IPS-20b (cell line): ENCODE data around the gene DNAH17.

ENCODE experiments used
- H3K27ac ChIP-seq: one replicate; pipeline ENCODE4 v1.5.1; 2013; ENCODE audit warnings: low read length
- H3K27me3 ChIP-seq: 2 replicates; pipeline ENCODE4 v1.6.1; 2013; ENCODE audit warnings: mild to moderate bottlenecking, low read length, inconsistent platforms; ENCODE audit not compliant: insufficient read depth
- H3K36me3 ChIP-seq: 2 replicates; pipeline ENCODE4 v1.6.1; 2013; ENCODE audit warnings: low read depth, mild to moderate bottlenecking, inconsistent platforms, low read length, moderate library complexity; ENCODE audit not compliant: insufficient read depth
- H3K4me1 ChIP-seq: 2 replicates; pipeline ENCODE4 v1.6.1; 2013; ENCODE audit warnings: mild to moderate bottlenecking, control low read depth, inconsistent platforms, low read length, moderate library complexity; ENCODE audit not compliant: insufficient read depth
- H3K4me3 ChIP-seq: 2 replicates; pipeline ENCODE4 v1.5.1; 2013; ENCODE audit warnings: mild to moderate bottlenecking, low read length, inconsistent platforms
- H3K9ac ChIP-seq: 2 replicates; pipeline ENCODE4 v1.6.1; 2013; ENCODE audit warnings: low read depth, mild to moderate bottlenecking, inconsistent platforms, low read length, moderate library complexity
- H3K9me3 ChIP-seq: 2 replicates; pipeline ENCODE4 v1.6.1; 2013; ENCODE audit warnings: mild to moderate bottlenecking, low read depth, low read length, inconsistent platforms; ENCODE audit not compliant: insufficient read depth

Gene DNAH17

GRCh38 chr17:78616946-78617345 lies 39.8 kb upstream of the DNAH17 start:
- Histone ChIP-seq H3K27ac (no peak overlapping the region), H3K36me3 (no peaks in the 10 kb centered on the region), H3K4me3 (no peak overlapping the region), H3K4me1 (no peaks in the 10 kb centered on the region), H3K9me3 (no peaks in the 10 kb centered on the region), H3K27me3 (peaks cover 7% of the 10 kb centered on the region), H3K9ac (no peak overlapping the region)

- no peak overlapping the region for H3K27ac ChIP-seq
- 0 out of 2 replicates have a peak, but pooled peaks cover 5% of the 10 kb centered on the region for H3K4me1 ChIP-seq
- H3K9me3 ChIP-seq: no peaks in the 10 kb centered on the region
- H3K9ac ChIP-seq: no peak overlapping the region
- peaks cover 16% of the 10 kb centered on the region for H3K27me3 ChIP-seq
- H3K36me3 ChIP-seq: no peaks in the 10 kb centered on the region
- no peak overlapping the region for H3K4me3 ChIP-seq
These were observed 38.4 kb upstream of the DNAH17 start for GRCh38 chr17:78615631-78616030.

- Histone ChIP-seq H3K4me1 (0 out of 2 replicates have a peak, but pooled peaks cover 5% of the 10 kb centered on the region), H3K9me3 (no peaks in the 10 kb centered on the region), H3K36me3 (no peaks in the 10 kb centered on the region), H3K27me3 (peaks cover 16% of the 10 kb centered on the region), H3K27ac (no peak overlapping the region), H3K9ac (no peak overlapping the region), H3K4me3 (no peak overlapping the region)
These were observed 36.2 kb upstream of the DNAH17 start for GRCh38 chr17:78613416-78613815.

GRCh38 chr17:78611607-78612006 lies 34.4 kb upstream of the DNAH17 start:
- Histone ChIP-seq H3K9me3 (no peaks in the 10 kb centered on the region), H3K4me1 (0 out of 2 replicates have a peak, but pooled peaks cover 5% of the 10 kb centered on the region), H3K27ac (no peak overlapping the region), H3K36me3 (no peaks in the 10 kb centered on the region), H3K27me3 (peaks cover 16% of the 10 kb centered on the region), H3K4me3 (no peak overlapping the region), H3K9ac (no peak overlapping the region)

DNA sequence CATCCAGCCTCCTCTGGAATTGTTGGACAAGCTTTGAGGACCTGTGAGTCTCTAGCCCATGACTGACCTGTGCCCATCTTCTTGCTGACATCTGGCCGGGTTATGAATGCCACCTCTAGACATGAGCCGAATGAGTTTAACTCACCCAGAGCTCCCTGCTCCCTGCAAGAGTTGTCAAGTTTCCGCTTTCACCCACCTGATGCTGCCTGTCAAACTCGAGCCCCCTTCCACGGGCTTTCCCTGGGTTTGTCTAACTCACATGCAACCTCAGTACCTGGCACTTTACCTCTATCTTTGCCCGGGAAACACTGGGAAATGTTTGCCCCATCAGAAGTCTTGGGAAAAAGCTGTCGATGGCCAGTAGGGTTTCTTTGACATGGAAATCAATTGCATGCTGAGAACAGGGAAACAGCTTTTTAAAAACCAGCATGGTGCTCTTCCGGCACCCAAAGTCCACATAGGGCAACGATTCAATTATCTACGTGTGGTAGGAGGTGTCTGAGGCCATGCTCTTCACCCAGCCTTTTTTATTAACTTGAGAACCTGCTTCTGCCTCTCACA lies 33.8 kb upstream of the DNAH17 start:
- Histone ChIP-seq H3K4me3 (no peak overlapping the region), H3K36me3 (no peaks in the 10 kb centered on the region), H3K27ac (no peak overlapping the region), H3K9ac (no peak overlapping the region), H3K4me1 (0 out of 2 replicates have a peak, but pooled peaks cover 5% of the 10 kb centered on the region), H3K9me3 (no peaks in the 10 kb centered on the region), H3K27me3 (peaks cover 16% of the 10 kb centered on the region)

DNA sequence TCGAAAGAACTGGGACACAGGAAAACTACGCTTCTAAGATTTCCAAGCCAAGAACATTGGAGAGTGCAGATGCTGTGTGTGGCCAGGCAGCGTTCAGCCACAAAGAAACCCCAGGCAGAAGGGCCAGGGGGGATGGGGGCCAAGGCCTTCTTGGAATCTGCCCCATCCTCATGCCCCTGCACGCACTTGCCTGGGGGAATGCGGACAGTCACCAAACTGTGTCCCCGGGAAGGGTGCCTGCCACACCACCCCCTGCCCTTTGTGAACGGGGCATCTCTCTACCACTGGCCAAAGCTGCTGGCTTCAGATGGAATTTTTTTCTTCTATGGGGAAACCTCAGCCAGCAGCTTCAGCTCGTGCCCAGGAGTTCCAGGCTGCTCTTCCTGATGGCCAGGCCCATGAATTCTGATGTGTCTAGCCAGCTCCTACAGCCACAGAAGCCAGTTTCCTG lies 32.0 kb upstream of the DNAH17 start:
- no peak overlapping the region for H3K4me3 ChIP-seq
- no peaks in the 10 kb centered on the region for H3K36me3 ChIP-seq
- H3K27ac ChIP-seq: no peak overlapping the region
- no peak overlapping the region for H3K9ac ChIP-seq
- H3K27me3 ChIP-seq: peaks cover 16% of the 10 kb centered on the region
- H3K9me3 ChIP-seq: no peaks in the 10 kb centered on the region
- H3K4me1 ChIP-seq: 0 out of 2 replicates have a peak, but pooled peaks cover 5% of the 10 kb centered on the region

- Histone ChIP-seq H3K4me3 (no peak overlapping the region), H3K27me3 (peaks cover 16% of the 10 kb centered on the region), H3K27ac (no peak overlapping the region), H3K9ac (no peak overlapping the region), H3K4me1 (0 out of 2 replicates have a peak, but pooled peaks cover 5% of the 10 kb centered on the region), H3K36me3 (no peaks in the 10 kb centered on the region), H3K9me3 (no peaks in the 10 kb centered on the region)
These were observed 31.6 kb upstream of the DNAH17 start for GRCh38 chr17:78608804-78609186.

DNA sequence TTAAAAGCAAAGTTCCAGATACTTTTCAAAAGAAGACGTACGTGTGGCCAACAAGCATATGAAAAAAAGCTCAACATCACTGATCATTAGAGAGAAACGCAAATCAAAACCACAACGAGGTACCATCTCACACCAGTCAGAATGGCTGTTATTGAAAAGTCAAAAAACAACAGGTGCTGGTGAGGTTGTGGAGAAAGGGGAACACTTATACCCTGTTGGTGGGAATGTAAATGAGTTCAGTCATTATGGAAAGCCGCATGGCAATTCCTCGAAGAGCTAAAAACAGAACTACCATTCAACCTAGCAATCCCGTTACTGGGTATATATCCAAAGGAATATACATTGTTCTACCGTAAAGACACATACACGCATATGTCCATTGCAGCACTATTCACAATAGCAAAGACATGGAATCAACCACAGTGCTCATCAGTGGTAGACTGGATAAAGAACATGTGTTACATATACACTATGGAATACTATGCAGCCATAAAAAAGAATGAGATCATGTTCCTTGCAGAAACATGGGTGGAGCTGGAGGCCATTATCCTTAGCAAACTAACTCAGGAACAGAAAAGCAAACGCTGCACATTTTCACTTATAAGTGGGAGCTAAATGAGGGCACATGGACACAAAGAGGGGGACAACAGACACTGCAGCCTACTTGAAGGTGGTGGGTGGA lies 31.1 kb upstream of the DNAH17 start:
- H3K9me3 ChIP-seq: no peaks in the 10 kb centered on the region
- H3K9ac ChIP-seq: no peak overlapping the region
- no peaks in the 10 kb centered on the region for H3K36me3 ChIP-seq
- no peak overlapping the region for H3K27ac ChIP-seq
- no peak overlapping the region for H3K4me3 ChIP-seq
- peaks cover 16% of the 10 kb centered on the region for H3K27me3 ChIP-seq
- H3K4me1 ChIP-seq: 0 out of 2 replicates have a peak, but pooled peaks cover 5% of the 10 kb centered on the region

GRCh38 chr17:78607038-78607437 lies 29.8 kb upstream of the DNAH17 start:
- Histone ChIP-seq H3K4me1 (0 out of 2 replicates have a peak, but pooled peaks cover 5% of the 10 kb centered on the region), H3K36me3 (no peaks in the 10 kb centered on the region), H3K4me3 (no peak overlapping the region), H3K27me3 (peaks cover 10% of the 10 kb centered on the region), H3K9ac (no peak overlapping the region), H3K27ac (no peak overlapping the region), H3K9me3 (no peaks in the 10 kb centered on the region)

DNA sequence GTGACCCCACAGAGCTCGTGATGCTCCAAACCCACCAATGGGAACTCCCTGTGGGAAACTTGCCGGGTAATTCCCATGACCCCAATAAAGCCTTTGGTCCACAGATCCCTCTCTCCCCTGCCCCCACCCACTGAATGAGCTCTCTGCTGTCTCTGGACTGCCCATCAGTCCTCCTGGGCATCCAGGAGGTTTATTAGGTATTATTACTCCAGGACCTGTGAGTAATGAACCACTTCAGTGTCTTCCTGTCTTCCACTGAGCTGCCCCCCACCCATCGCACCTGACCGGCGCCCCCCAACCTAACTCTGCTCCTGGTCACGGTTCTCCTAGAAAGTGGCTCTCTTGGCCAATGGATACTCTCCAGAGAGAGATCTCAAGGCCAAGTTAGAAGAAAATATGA lies 28.7 kb upstream of the DNAH17 start:
- Histone ChIP-seq H3K27ac (no peak overlapping the region), H3K27me3 (no peaks in the 10 kb centered on the region), H3K4me1 (peaks cover 4% of the 10 kb centered on the region; the same call in 1 of the 2 replicates), H3K9me3 (no peaks in the 10 kb centered on the region), H3K36me3 (no peaks in the 10 kb centered on the region), H3K9ac (no peak overlapping the region), H3K4me3 (no peak overlapping the region)

DNA sequence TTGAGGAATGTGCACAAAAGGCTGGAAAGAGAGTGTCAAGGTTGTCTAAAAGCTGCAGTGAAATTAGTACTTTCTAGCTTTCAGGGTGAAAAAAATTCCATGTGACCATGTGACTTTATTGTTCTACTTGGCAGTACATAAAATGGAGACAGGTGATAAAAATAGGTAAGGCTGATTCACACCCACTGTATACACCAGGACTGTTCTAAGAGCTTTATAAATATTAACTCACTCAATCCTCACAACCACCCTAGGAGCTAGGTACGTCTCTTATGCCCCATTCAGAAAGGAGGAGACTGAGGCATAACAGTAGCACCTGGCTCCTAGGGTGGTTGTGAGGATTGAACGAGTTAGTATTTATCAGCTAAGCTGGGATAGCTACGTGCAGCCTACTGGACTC lies 28.2 kb upstream of the DNAH17 start:
- no peaks in the 10 kb centered on the region for H3K9me3 ChIP-seq
- H3K36me3 ChIP-seq: no peaks in the 10 kb centered on the region
- no peaks in the 10 kb centered on the region for H3K27me3 ChIP-seq
- no peak overlapping the region for H3K4me3 ChIP-seq
- H3K9ac ChIP-seq: no peak overlapping the region
- no peak overlapping the region for H3K27ac ChIP-seq
- H3K4me1 ChIP-seq: peaks cover 4% of the 10 kb centered on the region; the same call in 1 of the 2 replicates

DNA sequence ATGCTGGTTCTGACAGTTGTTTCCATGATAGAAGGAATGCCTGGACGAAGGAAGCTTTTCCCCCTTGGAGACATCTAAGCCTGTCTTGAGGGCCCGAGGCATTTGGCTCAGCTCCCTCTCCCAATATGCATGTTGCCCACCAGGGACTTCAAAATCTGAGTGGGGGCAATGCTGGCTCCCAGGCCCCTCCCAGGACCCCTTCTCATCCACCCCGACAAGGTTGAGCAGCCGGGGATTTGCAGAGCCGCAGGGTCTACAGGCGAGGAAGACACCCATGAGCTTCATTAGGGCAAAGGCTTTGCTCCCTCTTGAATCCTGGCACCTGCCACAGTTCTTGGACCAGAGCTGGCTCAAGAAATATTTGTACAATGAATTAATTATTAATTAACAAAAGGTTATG lies 25.1 kb upstream of the DNAH17 start:
- Histone ChIP-seq H3K27me3 (no peaks in the 10 kb centered on the region), H3K36me3 (no peaks in the 10 kb centered on the region), H3K9me3 (no peaks in the 10 kb centered on the region), H3K4me3 (no peak overlapping the region), H3K27ac (no peak overlapping the region), H3K4me1 (peaks cover 4% of the 10 kb centered on the region; the same call in 1 of the 2 replicates), H3K9ac (no peak overlapping the region)
